GM20000 (cell line): ENCODE measurements around the gene PLXNA1.

Experiments used
- DNase-seq: peaks from one replicate; pipeline ENCODE4 v3.0.0; 2012; ENCODE audit warnings: low spot score
- CTCF ChIP-seq: IDR thresholded peaks from 2 replicates; pipeline ENCODE4 v1.5.1; 2012; ENCODE audit warnings: mild to moderate bottlenecking, control low read depth; ENCODE audit errors: extremely low read depth, missing control alignments

The PLXNA1 gene

GRCh38 chr3:127016043-127016343 lies 33.1 kb downstream of the PLXNA1 start:
- DNase-seq, result no peak
- TF ChIP-seq CTCF, result no peak

GRCh38 chr3:127016461-127016860 lies 33.5 kb downstream of the PLXNA1 start:
- no peak for TF ChIP-seq CTCF
- DNase-seq, result no peak

GRCh38 chr3:127017229-127017628 lies 34.3 kb downstream of the PLXNA1 start:
- no peak for TF ChIP-seq CTCF
- no peak for DNase-seq

DNA sequence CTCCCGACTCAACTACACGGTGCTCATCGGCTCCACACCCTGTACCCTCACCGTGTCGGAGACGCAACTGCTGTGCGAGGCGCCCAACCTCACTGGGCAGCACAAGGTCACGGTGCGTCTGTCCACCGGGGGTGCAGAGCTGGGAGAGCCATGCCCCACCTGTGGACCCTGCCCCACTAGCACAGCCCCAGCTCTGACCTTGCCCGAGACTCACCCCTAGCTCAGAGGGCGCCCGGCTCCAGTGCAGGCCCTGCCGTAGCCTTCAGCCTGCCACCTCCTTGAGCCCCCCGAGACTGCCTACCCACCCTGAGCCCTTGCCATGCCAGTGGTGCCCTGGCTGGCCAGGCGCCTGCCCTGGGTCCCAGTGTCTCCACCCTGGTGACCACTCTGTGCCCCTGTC lies 34.9 kb downstream of the PLXNA1 start:
- DNase-seq, result no peak
- TF ChIP-seq CTCF, result no peak

- no peak for DNase-seq
Observed at GRCh38 chr3:127018306-127018828, 35.5 kb downstream of the PLXNA1 start.

DNA sequence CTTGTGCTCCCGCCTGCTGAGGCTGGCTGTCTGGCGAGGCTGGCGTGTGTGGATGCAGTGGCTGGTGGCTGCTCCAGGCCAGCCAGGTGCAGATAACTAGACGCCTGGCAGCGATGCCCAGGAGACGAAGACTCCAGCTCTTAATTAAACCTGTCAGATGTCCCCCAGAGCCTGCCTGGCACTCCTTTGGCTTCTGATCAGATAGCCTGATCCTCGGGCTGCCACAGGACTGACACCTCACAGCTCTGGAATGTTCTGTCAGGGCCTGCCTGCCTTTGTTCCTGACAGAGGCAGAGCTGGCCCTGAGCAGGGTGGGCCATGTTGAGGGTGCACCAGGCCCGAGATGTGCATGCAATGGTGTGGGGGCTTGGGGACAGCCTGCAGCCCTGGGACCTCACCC lies 36.5 kb downstream of the PLXNA1 start:
- TF ChIP-seq CTCF, result no peak
- DNase-seq, result no peak

More at GRCh38 chr3:127018306-127018828, 35.5 kb downstream of the PLXNA1 start:
- no peak for TF ChIP-seq CTCF

GRCh38 chr3:127020543-127020942 lies 37.6 kb downstream of the PLXNA1 start:
- no peak for DNase-seq
- TF ChIP-seq CTCF, result no peak
